Endometrium (tissue), 2 donors: ENCODE measurements around the gene INSIG2.

Source experiments
- FAIRE-seq: peaks from 2 replicates; lab custom pipeline; 2012; peaks lifted over from hg19 to GRCh38; lab: Jason Lieb, UNC
- donor health status: control.
- donor health status: control.

INSIG2 gene

DNA sequence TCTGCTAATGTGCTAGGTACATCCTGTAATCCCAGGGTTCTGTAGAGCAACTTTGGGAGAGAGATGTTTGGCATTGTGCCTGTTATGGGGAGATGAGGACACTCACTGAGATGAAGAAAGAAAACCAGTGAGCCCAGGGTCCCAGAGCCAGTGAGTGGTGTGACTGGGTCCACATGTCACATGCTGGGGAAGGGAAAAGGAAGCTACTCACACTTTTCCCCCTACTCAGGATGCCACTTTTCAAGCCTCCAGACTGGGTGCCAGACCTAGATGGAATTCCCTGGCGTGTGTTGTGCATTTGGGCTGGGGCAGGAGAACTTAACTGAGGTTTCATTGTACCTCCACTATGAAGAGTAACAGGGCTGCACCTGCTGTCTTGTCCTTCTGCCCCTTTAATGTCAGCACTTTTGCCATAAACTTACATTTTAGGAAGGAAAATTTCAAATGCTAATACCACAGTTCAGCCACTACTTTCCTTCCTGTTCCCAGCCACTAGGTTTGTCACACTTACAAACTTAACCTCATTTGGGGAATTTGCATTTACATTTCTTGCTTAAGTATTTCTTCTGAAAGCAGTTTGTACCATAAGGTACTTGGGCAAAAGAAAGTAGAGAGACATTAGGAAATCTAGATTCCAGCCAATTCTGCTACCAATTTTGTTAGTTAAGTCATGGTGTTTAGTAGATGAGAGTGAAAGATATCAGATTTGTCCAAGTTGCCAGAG, 10.2 kb downstream of the INSIG2 start:
- no peak for FAIRE-seq

DNA sequence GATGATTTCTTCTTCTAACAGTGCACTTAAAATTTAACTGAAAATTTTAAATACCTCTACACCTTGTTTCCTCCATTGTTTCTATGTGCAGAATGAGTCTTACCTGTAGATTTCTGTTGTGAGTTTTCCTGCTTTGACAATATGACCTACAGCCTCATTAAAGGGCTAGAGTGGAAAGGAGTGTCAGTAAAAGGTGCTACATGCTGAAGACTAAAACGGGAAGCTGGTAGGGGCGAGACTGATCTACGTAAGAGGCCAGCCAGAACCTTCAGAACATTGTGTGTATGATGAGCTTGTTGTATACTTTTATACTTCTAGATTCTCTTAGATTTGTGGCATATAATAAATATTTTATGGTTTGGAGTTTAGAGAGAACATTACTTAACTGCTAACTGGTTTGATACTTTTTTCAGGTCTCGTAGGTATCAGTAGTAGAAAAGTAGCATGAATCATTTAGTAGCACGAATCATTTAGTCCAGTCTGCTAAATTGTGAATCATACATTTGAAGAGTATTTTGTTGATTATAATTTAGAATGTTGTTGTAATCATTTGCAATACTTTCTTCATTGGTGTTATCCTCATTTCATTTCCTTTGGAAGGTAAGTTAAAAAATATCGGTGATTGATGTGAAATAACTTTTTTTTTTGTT, 14.3 kb downstream of the INSIG2 start:
- FAIRE-seq = no peak

DNA sequence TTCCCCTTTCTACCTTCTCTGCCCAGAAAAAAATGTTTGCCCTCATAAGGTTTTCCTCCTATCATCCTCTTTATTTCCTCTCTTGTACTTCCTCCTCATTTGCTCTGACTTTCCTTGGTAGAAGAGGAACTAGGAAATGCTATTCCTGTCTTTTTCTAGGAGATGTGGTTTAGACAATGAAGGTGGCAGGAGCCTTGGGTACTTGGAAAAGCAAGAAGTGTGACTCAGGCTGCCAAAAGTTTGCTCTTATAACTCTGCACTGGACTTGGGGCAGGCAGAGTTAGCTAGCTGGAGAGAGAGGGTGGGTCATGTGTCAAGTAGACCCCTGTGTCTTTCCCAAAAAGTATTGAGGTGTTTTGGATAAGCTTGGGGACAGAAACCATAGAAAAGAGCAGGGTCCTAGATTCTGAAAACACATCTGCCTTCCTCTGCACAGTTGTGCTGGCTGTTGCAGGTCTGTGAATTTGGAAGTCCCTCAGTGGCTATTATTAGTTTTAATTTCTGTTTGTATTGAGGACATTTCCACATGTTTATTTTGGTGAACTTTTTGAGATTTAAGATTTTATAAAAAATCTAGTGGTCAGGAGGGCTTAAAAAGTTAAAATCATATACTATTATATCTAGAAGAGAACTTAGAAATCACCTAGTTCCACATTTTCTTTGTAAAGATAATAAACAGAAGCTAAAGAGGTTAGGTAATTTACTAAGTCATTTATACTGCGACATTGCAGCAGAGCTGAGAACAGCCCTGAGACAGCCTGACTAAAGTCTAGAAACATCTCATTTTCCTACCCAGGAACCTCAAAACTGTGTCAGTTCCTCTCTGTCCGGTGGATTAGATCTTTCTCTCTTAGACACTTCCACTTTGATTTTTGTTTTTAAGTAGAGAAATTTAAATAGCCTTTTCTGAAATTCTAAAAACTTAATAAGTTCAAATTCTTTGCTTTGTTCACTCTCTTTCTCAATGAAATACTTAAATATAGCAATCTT, 16.0 kb downstream of the INSIG2 start:
- FAIRE-seq = no peak

DNA sequence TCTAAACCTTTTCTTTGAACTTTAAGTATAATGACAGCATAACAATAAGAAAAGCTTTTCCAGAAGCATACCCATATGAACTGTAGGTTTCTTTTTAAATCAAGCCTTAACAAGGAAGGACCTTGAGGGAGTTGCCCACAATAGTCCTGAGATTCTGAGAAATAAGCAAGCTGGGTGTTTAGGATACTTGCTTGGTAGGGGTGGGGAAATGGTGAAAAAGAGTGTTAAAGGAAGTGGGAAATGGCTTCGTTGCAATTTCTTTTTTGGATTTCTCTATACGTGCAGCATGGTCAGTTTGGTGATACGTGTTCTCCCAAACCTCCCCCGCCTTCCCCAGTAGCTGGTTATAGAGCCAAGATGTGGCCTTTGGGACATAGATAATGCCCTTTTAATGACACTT, 17.2 kb downstream of the INSIG2 start:
- no peak for FAIRE-seq

DNA sequence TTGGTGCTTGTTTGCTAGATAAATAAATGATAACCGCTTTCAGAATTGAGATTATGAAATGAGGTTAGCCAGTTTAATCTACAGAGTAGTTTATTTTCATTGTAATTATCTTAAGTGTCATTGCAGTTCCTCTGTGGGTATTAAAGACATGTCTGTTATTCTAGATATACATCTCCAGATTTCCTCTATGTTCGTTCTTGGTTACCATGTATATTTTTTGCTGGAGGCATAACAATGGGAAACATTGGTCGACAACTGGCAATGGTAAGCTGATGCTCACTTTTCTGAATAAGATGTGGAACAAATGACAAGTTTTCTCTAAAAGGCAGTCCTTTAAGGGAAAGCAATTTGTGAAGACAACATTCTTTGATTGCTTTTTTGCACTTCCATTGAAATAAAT, 18.7 kb downstream of the INSIG2 start:
- FAIRE-seq = no peak

DNA sequence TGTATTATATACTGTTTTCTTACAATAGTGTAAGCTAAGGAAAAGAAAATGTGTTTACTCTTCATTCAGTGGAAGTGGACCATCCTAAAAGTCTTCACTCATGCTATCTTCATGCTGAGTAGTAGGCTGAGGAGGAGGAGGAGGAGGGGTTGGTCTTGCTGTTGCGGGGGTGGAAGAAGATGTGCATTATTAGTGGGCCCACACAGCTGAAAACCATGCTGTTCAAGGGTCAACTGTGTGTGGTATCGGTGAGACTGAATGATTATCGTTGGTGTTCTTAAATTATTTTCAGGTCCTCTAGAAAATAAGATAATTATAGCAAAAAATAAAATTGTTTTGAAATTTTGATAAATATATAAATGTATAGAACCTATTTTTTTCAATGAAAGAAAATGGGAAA, 22.0 kb downstream of the INSIG2 start:
- FAIRE-seq = no peak

DNA sequence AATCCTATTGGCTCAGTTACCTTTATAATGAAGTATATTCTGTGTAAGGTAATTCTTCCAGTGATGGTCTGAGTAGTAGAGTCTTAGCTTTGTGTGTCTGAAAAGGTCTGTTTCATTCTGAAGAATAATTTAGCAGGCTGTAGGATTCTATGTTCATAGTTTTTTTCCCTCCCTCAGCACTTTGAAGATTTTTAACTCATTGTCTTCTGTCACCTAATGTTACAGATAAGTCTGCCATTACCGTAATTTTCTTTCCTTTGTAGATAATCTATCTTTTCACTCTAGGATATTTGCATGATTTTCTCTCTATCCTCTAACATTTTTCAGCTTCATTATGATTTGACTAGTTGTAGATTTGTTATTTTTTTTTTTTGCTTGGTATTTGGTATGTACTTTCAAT, 22.7 kb downstream of the INSIG2 start:
- no peak for FAIRE-seq

DNA sequence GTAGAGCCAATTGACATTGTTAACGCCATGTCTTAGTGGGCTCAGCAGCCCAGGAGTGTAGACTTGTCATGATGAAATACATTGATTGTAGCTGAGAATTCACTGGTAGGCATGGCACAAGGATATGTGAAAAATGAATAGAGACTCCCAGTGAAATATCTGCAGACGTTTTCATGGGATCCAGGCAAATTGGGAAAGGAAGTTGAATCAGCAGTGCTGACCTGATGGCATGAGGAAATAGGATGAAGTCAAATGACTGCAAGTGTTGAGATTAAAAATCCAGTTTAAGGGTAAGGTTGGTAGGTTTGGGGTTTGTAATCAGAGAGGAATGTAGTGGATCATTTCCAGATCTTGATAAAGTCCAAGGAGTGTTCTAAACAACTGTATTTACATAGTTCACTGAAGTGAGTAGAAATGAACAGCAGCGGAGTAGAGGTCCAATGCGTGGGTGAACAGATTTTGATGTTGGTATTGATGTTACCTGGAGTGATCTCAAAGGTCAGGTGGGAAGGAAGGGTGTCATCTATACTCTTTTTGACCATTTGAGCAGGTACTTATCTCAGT, 24.6 kb downstream of the INSIG2 start:
- no peak for FAIRE-seq

DNA sequence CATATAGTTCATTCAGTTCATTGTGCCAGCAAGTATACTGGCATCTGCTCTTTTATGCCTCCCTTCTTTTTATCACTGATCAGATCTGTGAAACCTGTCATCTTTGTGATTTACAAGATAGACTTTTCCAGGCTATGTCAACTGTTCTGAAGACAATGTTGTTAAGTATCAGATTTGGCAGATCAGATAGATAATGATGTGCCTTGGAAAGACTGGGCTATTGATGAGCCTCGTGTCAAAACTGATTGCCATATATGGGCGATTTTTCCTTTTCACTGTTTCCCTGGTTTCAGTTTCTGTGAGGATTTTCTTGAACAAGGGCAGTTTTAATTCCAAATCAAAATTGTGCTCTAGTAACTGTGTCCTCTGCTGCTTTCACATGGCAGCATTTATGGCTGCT, 26.6 kb downstream of the INSIG2 start:
- no peak for FAIRE-seq

DNA sequence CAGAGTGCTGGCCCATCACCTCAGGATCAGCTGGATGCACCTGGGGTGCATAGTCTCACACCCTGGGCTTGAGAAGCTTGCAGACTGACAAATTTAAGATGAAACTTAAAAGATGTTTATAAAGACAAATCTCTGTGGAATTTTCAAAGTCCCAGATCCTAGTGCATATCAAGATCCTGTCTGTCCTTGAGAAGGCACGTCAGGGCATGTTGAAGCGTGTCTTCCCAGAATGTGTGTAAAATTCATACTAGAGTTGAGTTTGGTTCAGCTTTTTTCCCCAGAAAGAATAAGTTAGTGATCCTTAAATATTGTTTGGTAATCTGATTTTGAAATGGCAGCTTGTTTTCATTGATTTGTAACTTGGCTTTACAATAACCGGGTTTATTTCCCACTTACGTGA, 27.5 kb downstream of the INSIG2 start:
- no peak for FAIRE-seq

DNA sequence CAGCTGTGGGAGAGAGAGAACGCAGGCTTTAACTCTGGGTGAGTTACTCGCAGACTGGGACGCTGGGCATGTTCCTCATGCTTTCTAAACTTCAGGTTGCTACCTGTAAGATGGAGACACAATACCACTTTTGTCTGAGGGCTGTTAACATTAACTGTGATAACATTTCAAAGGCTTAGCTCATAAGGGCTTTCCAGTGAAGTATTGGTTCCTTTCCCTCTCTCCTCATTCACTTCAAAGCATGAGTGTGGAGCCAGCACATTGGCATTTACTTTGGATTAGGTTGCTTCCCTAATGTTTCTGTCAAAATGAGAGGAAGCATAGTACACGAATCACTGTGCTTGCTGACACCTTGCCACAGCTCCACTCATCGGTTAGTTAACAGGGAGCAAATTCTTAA, 30.2 kb downstream of the INSIG2 start:
- FAIRE-seq = no peak

DNA sequence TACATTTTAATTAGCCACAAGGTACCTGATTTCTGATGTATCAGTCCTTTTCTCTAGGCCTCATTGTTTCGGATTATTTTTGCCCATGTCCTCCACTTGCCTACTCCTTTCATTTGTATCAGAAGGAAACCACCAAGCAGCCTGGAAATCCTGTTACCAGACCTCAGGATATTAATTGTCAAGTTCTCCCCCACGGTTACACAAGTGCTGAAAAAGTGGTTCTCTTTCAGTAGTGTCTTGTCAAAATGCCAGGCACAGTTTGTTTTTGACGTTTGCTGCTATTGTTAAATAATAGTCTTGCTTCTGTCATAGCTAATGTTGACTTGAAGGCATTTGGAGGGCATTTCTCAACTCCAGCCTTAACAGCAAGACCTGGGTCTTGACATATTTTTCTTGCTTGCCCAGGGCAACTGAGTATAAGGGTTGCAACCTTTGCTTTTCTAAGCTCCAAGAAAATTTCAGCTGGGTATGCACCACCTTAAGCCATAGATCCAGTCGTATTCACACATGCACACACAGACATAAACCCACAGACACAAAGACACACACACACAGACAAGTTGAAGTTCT, 31.0 kb downstream of the INSIG2 start:
- FAIRE-seq = no peak

DNA sequence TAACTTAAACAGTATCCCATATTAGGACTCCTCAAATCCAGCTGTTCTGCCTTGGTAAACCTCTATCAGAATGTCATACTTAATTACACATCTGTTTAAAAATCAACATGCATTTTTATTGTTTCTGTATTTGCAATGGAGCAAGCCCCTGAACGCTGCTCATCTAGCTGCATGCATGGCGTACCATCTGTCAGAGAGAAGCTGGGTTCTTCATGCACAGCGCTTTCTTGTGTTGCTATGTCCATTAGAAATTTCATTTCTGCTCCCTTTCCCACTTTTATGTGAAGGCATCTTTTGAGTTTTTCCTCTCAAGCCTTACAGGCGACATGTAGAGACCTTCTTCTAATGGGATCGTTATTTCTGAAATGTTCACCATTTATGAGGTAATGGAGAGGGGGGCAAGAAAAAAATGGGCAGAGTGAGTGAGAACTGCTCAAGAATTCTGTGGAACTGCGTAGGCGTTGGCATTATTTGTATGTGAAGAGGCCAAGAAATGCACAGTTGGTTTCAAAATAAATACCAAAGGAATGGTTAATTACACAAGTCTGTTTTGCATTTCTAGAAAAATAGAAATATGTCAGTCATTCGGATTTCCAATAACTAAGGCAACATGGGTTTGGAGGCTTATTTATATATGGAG, 31.6 kb downstream of the INSIG2 start:
- no peak for FAIRE-seq

DNA sequence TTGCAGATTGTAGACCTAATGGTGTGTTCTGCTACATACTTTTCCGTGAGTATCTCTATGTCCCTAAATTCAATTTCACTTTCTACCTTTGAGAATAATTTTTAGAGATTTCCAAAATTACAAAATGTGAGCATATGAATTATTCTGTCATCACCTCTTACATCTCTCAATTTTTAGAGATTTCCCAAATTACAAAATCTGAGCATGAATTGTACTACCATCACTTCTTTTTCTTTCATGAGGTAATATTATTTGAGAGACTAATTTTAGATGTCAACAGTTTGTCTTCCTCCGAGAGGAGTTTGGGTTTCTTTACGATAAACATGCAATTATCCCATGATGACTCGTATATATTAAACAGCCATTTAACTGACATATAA, 32.1 kb downstream of the INSIG2 start:
- FAIRE-seq = no peak

DNA sequence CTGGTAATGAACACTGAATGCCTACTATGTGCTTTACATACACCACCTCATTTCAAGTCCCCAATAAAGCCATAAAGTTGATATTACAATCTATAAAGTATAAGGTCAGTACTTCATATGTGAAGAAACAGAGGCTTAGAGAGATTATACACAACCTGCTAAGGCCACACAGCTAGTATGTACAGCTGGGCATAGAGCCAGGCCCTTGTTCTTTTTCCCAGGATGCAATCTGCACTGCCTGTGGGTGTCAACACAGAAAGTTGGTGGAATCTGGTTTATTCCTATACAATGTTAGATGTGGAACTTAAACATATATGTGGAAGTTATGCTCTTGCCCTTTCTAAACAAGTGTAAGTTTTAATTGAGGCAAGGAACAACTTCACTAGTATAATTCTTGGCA, 32.8 kb downstream of the INSIG2 start:
- no peak for FAIRE-seq

DNA sequence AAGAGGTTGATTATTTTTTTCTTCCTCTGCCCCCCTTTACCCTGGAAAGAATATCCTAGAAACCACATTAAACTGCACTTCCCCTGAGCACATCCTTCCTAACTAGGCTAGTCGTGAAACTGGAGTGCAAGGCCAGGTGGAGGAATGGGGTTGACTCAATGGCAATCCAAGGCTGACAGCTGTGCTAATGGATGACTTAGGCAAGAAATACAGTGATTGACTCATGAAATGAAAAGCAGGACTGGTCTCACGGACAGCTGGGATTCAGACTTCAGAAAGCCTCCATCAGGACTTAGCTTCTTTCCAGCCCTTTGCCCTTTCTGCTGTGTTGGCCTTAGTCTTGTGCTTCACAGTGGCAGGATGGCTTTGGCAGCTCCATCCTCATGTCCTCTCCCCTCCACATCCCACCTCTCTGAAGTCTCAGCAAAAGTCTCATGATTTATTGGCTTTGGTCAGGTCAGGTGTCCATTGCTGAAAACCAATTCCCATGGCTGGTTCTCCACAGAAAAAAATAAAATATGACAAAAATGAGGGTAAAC, 33.8 kb downstream of the INSIG2 start:
- FAIRE-seq = no peak

DNA sequence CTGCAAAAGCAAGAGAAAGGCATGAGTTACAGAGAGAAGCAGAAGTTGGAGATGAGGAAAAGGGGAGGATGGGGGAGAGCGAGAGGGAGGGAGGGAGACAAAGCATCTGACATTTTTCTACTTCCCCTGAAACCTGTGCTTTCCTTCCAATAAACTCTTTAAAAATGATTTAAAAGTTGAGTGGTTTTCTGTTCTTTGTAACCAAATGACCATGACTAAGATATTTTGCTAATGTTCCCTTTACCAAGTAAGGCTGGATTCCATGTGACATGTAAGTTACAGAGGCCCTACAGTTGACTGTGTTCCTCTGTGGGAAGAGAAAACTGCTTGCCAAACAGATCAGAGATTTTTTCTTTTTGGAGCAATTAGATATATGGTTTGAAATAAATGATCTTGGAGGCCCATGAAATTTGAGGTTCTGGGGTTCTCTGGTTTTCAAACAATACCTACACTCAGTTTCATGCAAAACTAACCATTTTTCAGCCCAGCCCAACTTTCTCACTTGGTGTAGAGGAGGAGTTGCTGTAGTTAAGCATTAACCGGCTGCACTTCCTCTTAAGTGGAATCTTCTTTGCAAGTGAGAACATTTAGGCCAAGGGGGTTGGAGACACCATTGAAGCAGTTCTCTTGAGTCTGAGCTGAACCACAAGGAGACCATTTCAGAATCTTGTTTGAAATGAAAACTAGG, 34.5 kb downstream of the INSIG2 start:
- FAIRE-seq = no peak

DNA sequence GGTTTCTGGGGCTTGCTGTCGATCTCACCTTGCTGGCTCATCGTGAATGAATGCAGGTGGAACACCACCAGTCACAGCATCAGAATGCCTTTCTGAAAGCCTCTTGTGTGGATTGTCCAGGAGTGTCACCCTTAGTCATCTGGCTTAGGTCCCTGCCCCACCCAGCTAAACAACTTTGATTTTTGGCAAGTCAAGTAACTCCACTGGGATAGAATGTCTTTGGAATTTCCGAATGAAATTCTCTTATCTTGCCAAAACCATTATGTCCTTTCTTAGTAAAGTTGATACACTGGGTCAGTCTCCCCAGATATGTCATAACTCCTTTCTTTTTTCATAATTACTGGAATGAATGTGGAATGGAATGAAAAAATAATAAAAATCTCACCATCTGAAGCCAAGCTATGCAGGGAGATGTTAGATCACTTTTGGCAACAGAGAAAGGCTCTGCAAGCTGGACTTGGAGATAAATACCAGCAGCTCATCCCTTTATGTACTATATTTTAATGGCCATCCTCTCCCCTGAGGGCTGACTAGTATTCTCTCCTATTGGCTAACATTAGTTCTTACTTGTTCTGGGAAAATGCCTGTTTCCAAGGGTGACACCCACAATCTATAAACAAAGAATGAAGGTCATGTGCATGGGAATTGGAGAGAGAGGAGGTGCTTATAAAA, 35.4 kb downstream of the INSIG2 start:
- peak; percentile 81 for FAIRE-seq

DNA sequence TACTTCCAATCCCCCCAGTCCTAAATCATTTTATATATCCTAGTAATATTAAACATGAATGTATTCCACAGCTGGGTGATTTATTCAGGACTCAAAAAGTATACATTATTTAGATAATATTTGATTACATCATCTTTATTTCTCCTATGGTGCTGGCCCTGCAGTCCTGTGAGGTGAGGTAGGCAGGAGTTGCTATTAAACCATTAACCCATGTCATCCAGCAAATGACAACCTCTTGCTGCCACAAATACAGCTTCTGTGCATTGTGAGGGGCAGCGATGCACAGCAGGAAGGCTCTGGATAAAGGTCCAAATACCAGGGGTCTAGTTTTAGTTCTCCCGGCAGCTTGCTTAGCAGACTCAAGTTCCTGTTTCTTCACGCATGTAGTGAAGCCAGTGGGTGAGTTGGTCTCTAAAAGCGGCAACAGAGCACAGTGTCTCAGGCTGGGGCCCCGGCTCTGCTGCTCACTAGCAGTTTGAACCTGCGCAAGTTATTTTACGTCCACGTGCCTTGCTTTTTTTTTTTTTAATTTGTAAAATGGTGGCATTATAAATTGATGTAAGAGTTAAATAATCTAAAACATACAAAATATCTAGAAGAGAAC, 36.1 kb downstream of the INSIG2 start:
- FAIRE-seq = no peak

DNA sequence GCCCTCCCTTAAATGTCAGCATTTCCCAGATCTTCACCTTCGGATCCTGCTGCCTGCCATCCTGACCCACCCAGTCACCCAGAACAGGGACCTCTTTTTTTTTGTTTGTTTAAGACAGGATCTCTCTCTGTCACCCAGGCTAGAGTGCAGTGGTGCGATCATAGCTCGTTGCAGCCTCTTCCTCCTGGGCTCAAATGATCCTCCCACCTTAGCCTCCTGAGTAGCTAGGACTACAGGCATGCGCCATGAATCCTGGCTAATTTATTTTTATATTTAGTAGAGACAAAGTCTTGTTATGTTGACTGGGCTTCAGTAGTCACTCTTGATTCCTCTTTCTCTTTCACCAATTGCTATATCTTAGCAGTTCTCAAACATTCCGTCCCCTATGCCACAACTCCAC, 39.0 kb downstream of the INSIG2 start:
- no peak for FAIRE-seq
